ENCODE data around the gene PDZK1IP1. TPM values are rescaled to one million over a fixed set of nuclear protein-coding genes. Genes with fewer than 3 reads are reported as not detected.
A peak's percentile ranks its signal among the peaks of the same experiment; 100 is the strongest.

The PDZK1IP1 gene
- total RNA-seq, 2 donors from 2014 or later: not detected

- no peaks in the 10 kb centered on the region for H3K36me3 ChIP-seq (ENCODE audit: control insufficient read depth, insufficient read depth, low read length)
- no peak for DNase-seq
- H3K9me3 ChIP-seq (ENCODE audit: control insufficient read depth, low read length): no peaks in the 10 kb centered on the region
- Mint-ChIP-seq H3K36me3 (ENCODE audit: low read depth) (no peaks in the 10 kb centered on the region), H3K9me3 (no peaks in the 10 kb centered on the region), H3K4me1 (peaks cover 5% of the 10 kb centered on the region), H3K4me3 (no peak overlapping the region), H3K27ac (no peak overlapping the region), H3K27me3 (ENCODE audit: insufficient read depth) (peaks cover 40% of the 10 kb centered on the region)
- H3K9ac ChIP-seq (ENCODE audit: extremely low read depth, low read length, poor library complexity, severe bottlenecking): no peak overlapping the region
- 85 to 100% methylated on average over 1 to 3 of the region's 3 CpGs for WGBS, 2 experiments (ENCODE audit: insufficient coverage in 1 of 2, insufficient read length in 1 of 2)
- no peak overlapping the region for H3K27ac ChIP-seq (ENCODE audit: low read depth, low read length)
- H3K4me1 ChIP-seq (ENCODE audit: control insufficient read depth, insufficient read depth, low read length): no peaks in the 10 kb centered on the region
- no peak overlapping the region for H3K4me3 ChIP-seq (ENCODE audit: low read length)
- H3K27me3 ChIP-seq (ENCODE audit: control insufficient read depth, insufficient read depth, low read length, poor library complexity, severe bottlenecking): peaks cover 89% of the 10 kb centered on the region
- TF ChIP-seq CTCF (conservative IDR thresholded peaks at IDR 0.05): no peak
Measured at GRCh38 chr1:47222476-47222875, 32.6 kb upstream of the PDZK1IP1 start.

- peaks cover 62% of the 10 kb centered on the region for H3K27me3 ChIP-seq (ENCODE audit: control insufficient read depth, insufficient read depth, low read length, poor library complexity, severe bottlenecking)
- no peak overlapping the region for H3K27ac Mint-ChIP-seq
- DNase-seq: peak; percentile 28
Measured at GRCh38 chr1:47219590-47220220, 29.9 kb upstream of the PDZK1IP1 start.

GRCh38 chr1:47219001-47219400 lies 29.2 kb upstream of the PDZK1IP1 start:
- H3K9me3 ChIP-seq (ENCODE audit: control insufficient read depth, low read length): no peaks in the 10 kb centered on the region
- H3K27ac Mint-ChIP-seq: no peak overlapping the region
- peaks cover 55% of the 10 kb centered on the region for H3K27me3 ChIP-seq (ENCODE audit: control insufficient read depth, insufficient read depth, low read length, poor library complexity, severe bottlenecking)
- no peaks in the 10 kb centered on the region for H3K36me3 ChIP-seq (ENCODE audit: control insufficient read depth, insufficient read depth, low read length)
- no peaks in the 10 kb centered on the region for H3K36me3 Mint-ChIP-seq (ENCODE audit: low read depth)
- no peak overlapping the region for H3K4me3 ChIP-seq (ENCODE audit: low read length)
- no peak overlapping the region for H3K27ac ChIP-seq (ENCODE audit: low read depth, low read length)
- no peak overlapping the region for H3K9ac ChIP-seq (ENCODE audit: extremely low read depth, low read length, poor library complexity, severe bottlenecking)
- H3K27me3 Mint-ChIP-seq (ENCODE audit: insufficient read depth): peaks cover 29% of the 10 kb centered on the region
- H3K4me1 Mint-ChIP-seq: no peaks in the 10 kb centered on the region
- no peak overlapping the region for H3K4me3 Mint-ChIP-seq
- 90 to 94% methylated on average over 4 of the region's 4 CpGs for WGBS, 2 experiments (ENCODE audit: insufficient coverage in 1 of 2, insufficient read length in 1 of 2)
- TF ChIP-seq CTCF (conservative IDR thresholded peaks at IDR 0.05): no peak
- DNase-seq: peak; percentile 18
- no peaks in the 10 kb centered on the region for H3K9me3 Mint-ChIP-seq
- H3K4me1 ChIP-seq (ENCODE audit: control insufficient read depth, insufficient read depth, low read length): no peaks in the 10 kb centered on the region

More at GRCh38 chr1:47219590-47220220, 29.9 kb upstream of the PDZK1IP1 start:
- TF ChIP-seq CTCF (conservative IDR thresholded peaks at IDR 0.05): no peak
- 91 to 94% methylated on average over 6 to 26 of the region's 29 CpGs for WGBS, 2 experiments (ENCODE audit: insufficient coverage in 1 of 2, insufficient read length in 1 of 2)
- no peaks in the 10 kb centered on the region for H3K36me3 ChIP-seq (ENCODE audit: control insufficient read depth, insufficient read depth, low read length)
- Mint-ChIP-seq H3K4me3 (no peak overlapping the region), H3K4me1 (no peaks in the 10 kb centered on the region), H3K9me3 (no peaks in the 10 kb centered on the region), H3K27me3 (ENCODE audit: insufficient read depth) (peaks cover 29% of the 10 kb centered on the region), H3K36me3 (ENCODE audit: low read depth) (no peaks in the 10 kb centered on the region)
- H3K4me1 ChIP-seq (ENCODE audit: control insufficient read depth, insufficient read depth, low read length): no peaks in the 10 kb centered on the region
- no peak overlapping the region for H3K9ac ChIP-seq (ENCODE audit: extremely low read depth, low read length, poor library complexity, severe bottlenecking)
- H3K4me3 ChIP-seq (ENCODE audit: low read length): no peak overlapping the region
- no peak overlapping the region for H3K27ac ChIP-seq (ENCODE audit: low read depth, low read length)
- H3K9me3 ChIP-seq (ENCODE audit: control insufficient read depth, low read length): no peaks in the 10 kb centered on the region
